Endothelial cell of umbilical vein (primary cell): ENCODE results near the gene SMARCD3.

Experiments used
- CTCF ChIP-seq, 2 donors: IDR thresholded peaks; 1 replicate in 1 of 2; 2 replicates in 1 of 2; pipeline ENCODE4 v1.5.1; 2011; ENCODE audit warnings: low read length in 2 of 2, mild to moderate bottlenecking in 2 of 2, moderate library complexity in 2 of 2, control low read depth in 1 of 2, inconsistent platforms in 1 of 2, low read depth in 1 of 2; ENCODE audit not compliant: insufficient read depth in 1 of 2; ENCODE audit errors: extremely low read depth in 1 of 2
- EZH2 ChIP-seq: IDR thresholded peaks from 2 replicates; pipeline ENCODE4 v1.6.1; 2012; ENCODE audit warnings: borderline replicate concordance, low read depth, mild to moderate bottlenecking, moderate library complexity, low read length, inconsistent platforms; ENCODE audit not compliant: severe bottlenecking
- FOS ChIP-seq: IDR thresholded peaks from 2 replicates; pipeline ENCODE4 v1.6.1; 2011; ENCODE audit warnings: mild to moderate bottlenecking, low read length, moderate library complexity, borderline replicate concordance; ENCODE audit not compliant: insufficient read depth
- MYC ChIP-seq: IDR thresholded peaks from one replicate; pipeline ENCODE4 v1.6.1; 2011; ENCODE audit warnings: mild to moderate bottlenecking, low read depth, low read length
- POLR2A ChIP-seq: IDR thresholded peaks from 2 replicates; pipeline ENCODE4 v1.6.1; 2012; ENCODE audit warnings: low read depth, mild to moderate bottlenecking, control low read depth, low read length
- TF ChIP-seq, protein P1 (sequence below): IDR thresholded peaks from 2 replicates; pipeline ENCODE4 v1.6.1; 2011; ENCODE audit not compliant: insufficient read depth, insufficient read length

DNA sequence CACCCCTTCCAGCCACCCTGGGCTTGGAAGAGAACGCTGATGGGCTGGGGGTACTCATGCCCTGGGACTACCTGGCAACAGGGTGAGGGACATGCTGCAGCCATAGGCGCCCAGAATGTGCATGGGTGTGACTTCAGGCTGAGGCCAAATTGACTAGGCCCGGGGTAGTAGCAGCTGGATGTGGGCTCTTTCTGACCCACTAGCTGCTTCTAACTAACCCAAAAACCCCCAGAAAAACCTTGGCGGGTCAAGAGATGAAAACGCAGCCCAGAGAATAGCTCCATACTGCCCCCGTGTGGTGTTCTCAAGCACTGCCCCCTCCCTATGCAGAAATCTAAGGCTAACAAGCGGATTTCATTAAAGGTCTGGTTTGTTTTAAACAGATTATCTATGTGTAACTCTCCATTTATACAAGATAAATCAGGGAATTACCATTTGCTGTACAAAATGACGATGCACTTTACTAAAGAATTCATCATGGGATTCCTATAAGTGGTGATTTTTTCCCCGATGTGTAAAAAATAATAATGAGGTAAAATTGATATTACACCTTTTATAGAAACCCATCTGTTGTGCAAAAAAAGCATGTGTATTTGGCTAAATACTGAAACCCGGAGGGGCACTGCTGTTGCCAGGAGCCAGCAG is 4.2 kb downstream of the SMARCD3 start:
- TF ChIP-seq CTCF (IDR thresholded peaks at IDR 0.05; ENCODE audit: extremely low read depth in 1 of 2, insufficient read depth in 1 of 2, low read depth in 1 of 2, low read length in 2 of 2) (peak; percentile 87 to 94), POLR2A (no peak), EZH2 (no peak), FOS (no peak), MYC (no peak)
- TF ChIP-seq, protein P1, sequence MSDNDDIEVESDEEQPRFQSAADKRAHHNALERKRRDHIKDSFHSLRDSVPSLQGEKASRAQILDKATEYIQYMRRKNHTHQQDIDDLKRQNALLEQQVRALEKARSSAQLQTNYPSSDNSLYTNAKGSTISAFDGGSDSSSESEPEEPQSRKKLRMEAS: no peak
